MM.1S (cell line): ENCODE measurements around the gene NUDT22.

ENCODE experiments used
- CTCF ChIP-seq: fragments of 300-600 bp; sonication (generic); IDR thresholded peaks from 2 replicates; pipeline ENCODE4 v1.5.1; 2016; ENCODE audit warnings: antibody characterized with exemption, low read length, mixed read lengths
- EZH2 ChIP-seq: fragments of 300-600 bp; sonication (generic); optimal IDR thresholded peaks from 2 replicates; pipeline ENCODE3; 2017; ENCODE audit warnings: low read depth, mild to moderate bottlenecking, antibody characterized with exemption, low read length, mixed read lengths
- EZH2phosphoT487 ChIP-seq: fragments of 300-600 bp; sonication (generic); IDR thresholded peaks from 2 replicates; pipeline ENCODE4 v1.6.1; 2018; ENCODE audit warnings: antibody characterized with exemption, low read length

GRCh38 chr11:64268025-64268892 lies 42.2 kb downstream of the NUDT22 start:
- TF ChIP-seq CTCF, result no peak
- TF ChIP-seq EZH2, result no peak
- TF ChIP-seq EZH2phosphoT487, result no peak
